ENCODE results near the gene RNASE7.

The RNASE7 gene

GRCh38 chr14:21059842-21060613, 17.9 kb downstream of the RNASE7 start:
- TF ChIP-seq CTCF (conservative IDR thresholded peaks at IDR 0.05; ENCODE audit: low read length): no peak
- H3K4me3 ChIP-seq (ENCODE audit: low read length): no peak overlapping the region
- DNase-seq (ENCODE audit: low read depth): peak; percentile 81

GRCh38 chr14:21060614-21061346, 18.6 kb downstream of the RNASE7 start:
- no peak for DNase-seq (ENCODE audit: low read depth)
- no peak for TF ChIP-seq CTCF (conservative IDR thresholded peaks at IDR 0.05; ENCODE audit: low read length)
- H3K4me3 ChIP-seq (ENCODE audit: low read length): no peak overlapping the region

DNA sequence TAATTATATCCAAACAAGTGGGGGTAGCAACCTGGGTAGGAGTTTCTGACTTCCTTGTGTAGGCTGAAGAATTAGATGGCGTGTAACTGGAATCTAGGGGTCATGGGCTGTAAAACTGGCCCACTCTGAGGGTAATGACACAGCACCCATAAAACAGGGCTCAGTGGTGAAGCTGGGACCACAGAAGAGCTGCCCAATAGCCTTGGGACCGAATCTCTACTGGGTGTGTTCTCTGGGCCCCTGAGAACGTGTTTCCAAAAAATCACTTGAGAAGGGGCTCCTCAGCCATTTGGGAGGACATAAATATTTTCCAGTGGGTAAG, 19.1 kb downstream of the RNASE7 start:
- DNase-seq (ENCODE audit: low read depth): no peak
- no peak for TF ChIP-seq CTCF (conservative IDR thresholded peaks at IDR 0.05; ENCODE audit: low read length)
- no peak overlapping the region for H3K4me3 ChIP-seq (ENCODE audit: low read length)

DNA sequence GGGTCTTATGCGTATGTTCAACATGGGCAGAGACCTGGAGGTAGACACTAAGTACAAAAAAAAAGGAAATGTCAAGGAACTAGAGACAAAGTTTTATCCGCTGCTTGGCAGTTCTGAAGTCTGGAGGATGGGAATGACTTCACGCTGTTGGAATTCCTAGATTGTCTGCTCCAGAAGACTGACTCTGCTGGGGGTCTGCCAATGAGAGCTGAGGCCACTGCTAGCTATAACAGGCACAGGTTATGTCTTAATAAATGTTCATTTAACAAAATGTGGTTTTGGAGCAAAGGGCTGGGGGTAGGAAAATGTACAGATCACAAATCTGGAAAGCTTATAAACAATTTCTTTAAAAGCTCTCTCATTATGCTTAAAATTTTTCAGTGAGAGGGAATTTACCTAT, 21.3 kb downstream of the RNASE7 start:
- peak; percentile 90 for DNase-seq (ENCODE audit: low read depth)

DNA sequence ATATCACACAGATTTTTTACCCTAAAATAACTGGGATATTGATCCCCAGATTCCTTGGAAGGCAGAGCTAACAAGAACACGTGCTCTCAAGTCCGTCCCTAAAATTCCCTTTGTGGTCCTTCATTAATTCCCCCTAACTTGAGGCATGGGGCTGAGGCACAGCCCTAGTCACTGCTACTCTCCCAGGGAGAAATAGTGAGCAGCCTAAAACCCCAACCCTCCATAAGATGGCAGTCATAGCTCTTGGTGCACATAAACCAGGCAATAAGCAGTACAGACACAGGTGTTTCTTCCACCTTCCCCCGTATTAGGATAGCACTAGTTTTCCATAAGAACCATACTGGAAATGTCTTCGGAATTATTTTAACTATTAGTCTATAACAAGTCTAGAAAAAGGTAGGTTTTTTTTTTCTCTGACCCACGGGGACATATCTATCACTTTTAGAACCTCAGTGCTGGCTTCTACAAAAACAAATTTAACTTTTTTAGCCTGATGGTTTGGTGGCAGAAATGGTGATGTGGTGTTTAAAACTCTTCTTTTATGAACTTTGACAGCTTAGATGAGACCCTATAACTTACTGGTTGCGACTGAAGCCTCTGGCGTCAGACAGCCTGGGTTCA, 24.8 kb downstream of the RNASE7 start:
- TF ChIP-seq CTCF (conservative IDR thresholded peaks at IDR 0.05; ENCODE audit: low read length): peak; percentile 33; the same call in 1 of the 2 replicates
- no peak for DNase-seq (ENCODE audit: low read depth)
- no peak overlapping the region for H3K4me3 ChIP-seq (ENCODE audit: low read length)

More for the DNA sequence above, 21.3 kb downstream of the RNASE7 start:
- no peak for TF ChIP-seq CTCF (conservative IDR thresholded peaks at IDR 0.05; ENCODE audit: low read length)
- H3K4me3 ChIP-seq (ENCODE audit: low read length): no peak overlapping the region

GRCh38 chr14:21068521-21069387, 26.6 kb downstream of the RNASE7 start:
- peak overlapping the region; percentile 72 for H3K4me3 ChIP-seq (ENCODE audit: low read length)
- peak; percentile 74 for TF ChIP-seq CTCF (conservative IDR thresholded peaks at IDR 0.05; ENCODE audit: low read length)
- DNase-seq (ENCODE audit: low read depth): peak; percentile 48

Measured in AG10803 (cell line).